HepG2 (cell line): ENCODE measurements around the gene PRCD. TPM values are rescaled to one million over a fixed set of nuclear protein-coding genes. Genes with fewer than 3 reads are reported as not detected.
A peak's percentile ranks its signal among the peaks of the same experiment; 100 is the strongest.

ENCODE experiments used
- AGO2 ChIP-seq: fragments of 200-400 bp; formaldehyde crosslinking; optimal IDR thresholded peaks from 2 replicates; pipeline ENCODE3; 2017; ENCODE audit warnings: mild to moderate bottlenecking, low read depth, low read length, moderate library complexity
- CBX2 ChIP-seq, 2 experiments: fragments of 200-600 bp in 1 of 2; sonication (generic); formaldehyde crosslinking in 1 of 2; IDR thresholded peaks; 2 replicates each; pipeline versions ENCODE4 v1.7.0 to v1.8.1; 2018 to 2022; ENCODE audit warnings: low read depth in 2 of 2, low read length in 1 of 2, mild to moderate bottlenecking in 1 of 2, missing genetic modification reagents in 1 of 2
- TOPORS ChIP-seq: sonication (generic); formaldehyde crosslinking; IDR thresholded peaks from 2 replicates; pipeline ENCODE4 v1.8.0; 2023; ENCODE audit warnings: mild to moderate bottlenecking, missing genetic modification reagents
- ZFYVE20 ChIP-seq: sonication (generic); formaldehyde crosslinking; IDR thresholded peaks from 2 replicates; pipeline ENCODE4 v1.8.0; 2023; ENCODE audit warnings: low read depth, mild to moderate bottlenecking, moderate library complexity, missing genetic modification reagents, borderline replicate concordance
- ZNF3 ChIP-seq: IDR thresholded peaks from 2 replicates; pipeline ENCODE4 v1.7.0; 2017; ENCODE audit warnings: inconsistent platforms
- ZNF329 ChIP-seq: sonication (generic); formaldehyde crosslinking; IDR thresholded peaks from 2 replicates; pipeline ENCODE4 v1.9.0; 2021; ENCODE audit warnings: low read depth, mild to moderate bottlenecking, missing genetic modification reagents
- ZNF430 ChIP-seq: sonication (generic); formaldehyde crosslinking; IDR thresholded peaks from 2 replicates; pipeline ENCODE4 v1.9.0; 2021; ENCODE audit warnings: mild to moderate bottlenecking, missing genetic modification reagents
- ZNF644 ChIP-seq: IDR thresholded peaks from 2 replicates; pipeline ENCODE4 v1.6.1; 2016; ENCODE audit warnings: low read depth
- ZNF709 ChIP-seq: sonication (generic); formaldehyde crosslinking; IDR thresholded peaks from 2 replicates; pipeline ENCODE4 v1.5.0; 2020; ENCODE audit warnings: mild to moderate bottlenecking, missing genetic modification reagents
- ZNF780A ChIP-seq: sonication (generic); formaldehyde crosslinking; IDR thresholded peaks from 2 replicates; pipeline ENCODE4 v1.8.0; 2022; ENCODE audit warnings: mild to moderate bottlenecking, missing genetic modification reagents, moderate library complexity
- ZNF839 ChIP-seq: sonication (generic); formaldehyde crosslinking; IDR thresholded peaks from 2 replicates; pipeline ENCODE4 v1.4.0; 2020; ENCODE audit warnings: missing genetic modification reagents, mild to moderate bottlenecking, borderline replicate concordance
- polyA plus RNA-seq, 8 experiments: library from polyadenylated mRNA; depleted of rRNA in 3 of 8; stranded (reverse) in 7 of 8; unstranded in 1 of 8; fragments of >200 nt; fragmentation: Illumina TruSeq in 4 of 8; extraction: Trizol in 4 of 8; gene quantifications; 2 replicates each; pipeline versions ENCODE4 v1.2.1 to v1.2.3, GENCODE V29; 2011 to 2016; ENCODE audit warnings: low read depth in 4 of 8, missing spikeins in 1 of 8, mixed read lengths in 1 of 8; ENCODE audit not compliant: insufficient read depth in 1 of 8
- total RNA-seq, 5 experiments: library from RNA; depleted of rRNA; stranded (reverse); fragments of >200 nt; fragmentation: Illumina TruSeq; extraction: Trizol; gene quantifications; 2 replicates each; pipeline ENCODE4 v1.2.3, GENCODE V29; 2016; ENCODE audit warnings: low read depth in 1 of 5
- TF ChIP-seq, protein P1 (sequence below): sonication (generic); IDR thresholded peaks from 2 replicates; pipeline ENCODE4 v1.6.1; 2016; ENCODE audit warnings: low read depth, borderline replicate concordance
- TF ChIP-seq, protein P2 (sequence below): sonication (generic); formaldehyde crosslinking; IDR thresholded peaks from 2 replicates; pipeline ENCODE4 v1.5.0; 2020; ENCODE audit warnings: missing genetic modification reagents
- TF ChIP-seq, protein P3 (sequence below): sonication (generic); formaldehyde crosslinking; IDR thresholded peaks from 2 replicates; pipeline ENCODE4 v1.8.0; 2022; ENCODE audit warnings: low read depth, missing genetic modification reagents
- TF ChIP-seq, protein P4 (sequence below): sonication (generic); formaldehyde crosslinking; IDR thresholded peaks from 2 replicates; pipeline ENCODE4 v1.4.0; 2020; ENCODE audit warnings: mild to moderate bottlenecking, missing genetic modification reagents

Gene PRCD
- total and polyA plus RNA-seq, 2 of the 13 experiments (the other 11 are each of a cell fraction or from before 2014, with no cell fraction given): 0.51 TPM; not detected in 1

DNA sequence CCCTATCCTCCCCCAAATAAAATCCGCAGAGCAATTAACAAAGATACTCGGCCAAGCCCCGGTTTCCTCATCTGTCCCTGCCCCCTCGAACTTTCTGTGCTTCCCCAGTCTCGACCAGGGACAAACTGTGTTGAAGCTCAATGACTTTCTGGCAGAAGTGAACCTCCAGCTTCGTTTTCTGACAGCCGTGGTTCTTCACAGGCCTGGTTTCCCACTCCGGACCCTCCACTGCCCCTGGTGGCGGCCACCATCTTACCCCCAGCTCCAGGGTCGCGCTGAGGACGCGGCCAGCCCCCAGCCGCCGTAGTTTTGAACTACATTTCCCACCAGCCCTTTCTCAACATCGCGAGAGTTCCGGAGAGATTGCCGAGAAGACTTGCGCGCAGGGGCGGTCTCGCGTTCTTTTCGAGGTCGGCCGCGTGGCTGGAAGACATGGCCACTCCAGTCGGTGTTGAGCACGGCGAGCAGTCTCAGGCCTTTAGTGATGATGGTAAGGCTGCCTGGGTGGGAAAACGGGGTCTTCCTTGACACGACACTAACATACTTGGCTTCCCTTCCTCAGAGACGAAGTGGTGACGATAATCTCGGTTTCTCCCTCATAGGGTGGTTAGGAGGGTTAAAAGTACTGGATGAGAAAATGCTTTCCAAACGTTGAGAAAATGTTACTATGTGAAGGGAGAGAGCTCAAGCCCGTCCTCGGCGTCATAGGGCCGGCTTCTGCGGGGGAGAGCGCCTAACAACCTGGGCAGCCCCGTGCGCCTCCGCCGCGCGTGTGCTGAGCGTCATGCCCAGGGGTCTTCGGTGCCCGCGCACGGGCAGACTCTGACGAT lies 17.7 kb downstream of the PRCD start (continued):
- TF ChIP-seq AGO2 (peak; percentile 86), ZFYVE20 (CRISPR knock-in tag) (no peak), ZNF780A (CRISPR knock-in tag) (peak; percentile 95; the same call in 1 of the 2 replicates), ZNF644 (CRISPR knock-in tag) (0 out of 2 replicates have a peak, but pooled peaks have one; percentile 7), TOPORS (no peak), CBX2 (IDR thresholded peaks at IDR 0.05; ENCODE audit: low read depth, low read length) (no peak), CBX2 (CRISPR knock-in tag; IDR thresholded peaks at IDR 0.05; ENCODE audit: low read depth) (no peak), ZNF709 (CRISPR knock-in tag) (peak; percentile 78), ZNF839 (CRISPR knock-in tag) (0 out of 2 replicates have a peak, but pooled peaks have one; percentile 30), ZNF430 (peak; percentile 91), ZNF329 (peak; percentile 90; the same call in 1 of the 2 replicates), ZNF3 (CRISPR knock-in tag) (no peak)
- TF ChIP-seq, protein P1, sequence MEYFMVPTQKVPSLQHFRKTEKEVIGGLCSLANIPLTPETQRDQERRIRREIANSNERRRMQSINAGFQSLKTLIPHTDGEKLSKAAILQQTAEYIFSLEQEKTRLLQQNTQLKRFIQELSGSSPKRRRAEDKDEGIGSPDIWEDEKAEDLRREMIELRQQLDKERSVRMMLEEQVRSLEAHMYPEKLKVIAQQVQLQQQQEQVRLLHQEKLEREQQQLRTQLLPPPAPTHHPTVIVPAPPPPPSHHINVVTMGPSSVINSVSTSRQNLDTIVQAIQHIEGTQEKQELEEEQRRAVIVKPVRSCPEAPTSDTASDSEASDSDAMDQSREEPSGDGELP: peak; percentile 61
- TF ChIP-seq, protein P2, sequence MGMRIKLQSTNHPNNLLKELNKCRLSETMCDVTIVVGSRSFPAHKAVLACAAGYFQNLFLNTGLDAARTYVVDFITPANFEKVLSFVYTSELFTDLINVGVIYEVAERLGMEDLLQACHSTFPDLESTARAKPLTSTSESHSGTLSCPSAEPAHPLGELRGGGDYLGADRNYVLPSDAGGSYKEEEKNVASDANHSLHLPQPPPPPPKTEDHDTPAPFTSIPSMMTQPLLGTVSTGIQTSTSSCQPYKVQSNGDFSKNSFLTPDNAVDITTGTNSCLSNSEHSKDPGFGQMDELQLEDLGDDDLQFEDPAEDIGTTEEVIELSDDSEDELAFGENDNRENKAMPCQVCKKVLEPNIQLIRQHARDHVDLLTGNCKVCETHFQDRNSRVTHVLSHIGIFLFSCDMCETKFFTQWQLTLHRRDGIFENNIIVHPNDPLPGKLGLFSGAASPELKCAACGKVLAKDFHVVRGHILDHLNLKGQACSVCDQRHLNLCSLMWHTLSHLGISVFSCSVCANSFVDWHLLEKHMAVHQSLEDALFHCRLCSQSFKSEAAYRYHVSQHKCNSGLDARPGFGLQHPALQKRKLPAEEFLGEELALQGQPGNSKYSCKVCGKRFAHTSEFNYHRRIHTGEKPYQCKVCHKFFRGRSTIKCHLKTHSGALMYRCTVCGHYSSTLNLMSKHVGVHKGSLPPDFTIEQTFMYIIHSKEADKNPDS: no peak
- TF ChIP-seq, protein P3, sequence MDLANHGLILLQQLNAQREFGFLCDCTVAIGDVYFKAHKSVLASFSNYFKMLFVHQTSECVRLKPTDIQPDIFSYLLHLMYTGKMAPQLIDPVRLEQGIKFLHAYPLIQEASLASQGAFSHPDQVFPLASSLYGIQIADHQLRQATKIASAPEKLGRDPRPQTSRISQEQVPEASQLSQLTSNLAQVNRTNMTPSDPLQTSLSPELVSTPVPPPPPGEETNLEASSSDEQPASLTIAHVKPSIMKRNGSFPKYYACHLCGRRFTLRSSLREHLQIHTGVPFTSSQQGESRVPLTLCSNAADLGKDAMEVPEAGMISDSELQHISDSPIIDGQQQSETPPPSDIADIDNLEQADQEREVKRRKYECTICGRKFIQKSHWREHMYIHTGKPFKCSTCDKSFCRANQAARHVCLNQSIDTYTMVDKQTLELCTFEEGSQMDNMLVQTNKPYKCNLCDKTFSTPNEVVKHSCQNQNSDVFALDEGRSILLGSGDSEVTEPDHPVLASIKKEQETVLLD: peak; percentile 80
- TF ChIP-seq, protein P4, sequence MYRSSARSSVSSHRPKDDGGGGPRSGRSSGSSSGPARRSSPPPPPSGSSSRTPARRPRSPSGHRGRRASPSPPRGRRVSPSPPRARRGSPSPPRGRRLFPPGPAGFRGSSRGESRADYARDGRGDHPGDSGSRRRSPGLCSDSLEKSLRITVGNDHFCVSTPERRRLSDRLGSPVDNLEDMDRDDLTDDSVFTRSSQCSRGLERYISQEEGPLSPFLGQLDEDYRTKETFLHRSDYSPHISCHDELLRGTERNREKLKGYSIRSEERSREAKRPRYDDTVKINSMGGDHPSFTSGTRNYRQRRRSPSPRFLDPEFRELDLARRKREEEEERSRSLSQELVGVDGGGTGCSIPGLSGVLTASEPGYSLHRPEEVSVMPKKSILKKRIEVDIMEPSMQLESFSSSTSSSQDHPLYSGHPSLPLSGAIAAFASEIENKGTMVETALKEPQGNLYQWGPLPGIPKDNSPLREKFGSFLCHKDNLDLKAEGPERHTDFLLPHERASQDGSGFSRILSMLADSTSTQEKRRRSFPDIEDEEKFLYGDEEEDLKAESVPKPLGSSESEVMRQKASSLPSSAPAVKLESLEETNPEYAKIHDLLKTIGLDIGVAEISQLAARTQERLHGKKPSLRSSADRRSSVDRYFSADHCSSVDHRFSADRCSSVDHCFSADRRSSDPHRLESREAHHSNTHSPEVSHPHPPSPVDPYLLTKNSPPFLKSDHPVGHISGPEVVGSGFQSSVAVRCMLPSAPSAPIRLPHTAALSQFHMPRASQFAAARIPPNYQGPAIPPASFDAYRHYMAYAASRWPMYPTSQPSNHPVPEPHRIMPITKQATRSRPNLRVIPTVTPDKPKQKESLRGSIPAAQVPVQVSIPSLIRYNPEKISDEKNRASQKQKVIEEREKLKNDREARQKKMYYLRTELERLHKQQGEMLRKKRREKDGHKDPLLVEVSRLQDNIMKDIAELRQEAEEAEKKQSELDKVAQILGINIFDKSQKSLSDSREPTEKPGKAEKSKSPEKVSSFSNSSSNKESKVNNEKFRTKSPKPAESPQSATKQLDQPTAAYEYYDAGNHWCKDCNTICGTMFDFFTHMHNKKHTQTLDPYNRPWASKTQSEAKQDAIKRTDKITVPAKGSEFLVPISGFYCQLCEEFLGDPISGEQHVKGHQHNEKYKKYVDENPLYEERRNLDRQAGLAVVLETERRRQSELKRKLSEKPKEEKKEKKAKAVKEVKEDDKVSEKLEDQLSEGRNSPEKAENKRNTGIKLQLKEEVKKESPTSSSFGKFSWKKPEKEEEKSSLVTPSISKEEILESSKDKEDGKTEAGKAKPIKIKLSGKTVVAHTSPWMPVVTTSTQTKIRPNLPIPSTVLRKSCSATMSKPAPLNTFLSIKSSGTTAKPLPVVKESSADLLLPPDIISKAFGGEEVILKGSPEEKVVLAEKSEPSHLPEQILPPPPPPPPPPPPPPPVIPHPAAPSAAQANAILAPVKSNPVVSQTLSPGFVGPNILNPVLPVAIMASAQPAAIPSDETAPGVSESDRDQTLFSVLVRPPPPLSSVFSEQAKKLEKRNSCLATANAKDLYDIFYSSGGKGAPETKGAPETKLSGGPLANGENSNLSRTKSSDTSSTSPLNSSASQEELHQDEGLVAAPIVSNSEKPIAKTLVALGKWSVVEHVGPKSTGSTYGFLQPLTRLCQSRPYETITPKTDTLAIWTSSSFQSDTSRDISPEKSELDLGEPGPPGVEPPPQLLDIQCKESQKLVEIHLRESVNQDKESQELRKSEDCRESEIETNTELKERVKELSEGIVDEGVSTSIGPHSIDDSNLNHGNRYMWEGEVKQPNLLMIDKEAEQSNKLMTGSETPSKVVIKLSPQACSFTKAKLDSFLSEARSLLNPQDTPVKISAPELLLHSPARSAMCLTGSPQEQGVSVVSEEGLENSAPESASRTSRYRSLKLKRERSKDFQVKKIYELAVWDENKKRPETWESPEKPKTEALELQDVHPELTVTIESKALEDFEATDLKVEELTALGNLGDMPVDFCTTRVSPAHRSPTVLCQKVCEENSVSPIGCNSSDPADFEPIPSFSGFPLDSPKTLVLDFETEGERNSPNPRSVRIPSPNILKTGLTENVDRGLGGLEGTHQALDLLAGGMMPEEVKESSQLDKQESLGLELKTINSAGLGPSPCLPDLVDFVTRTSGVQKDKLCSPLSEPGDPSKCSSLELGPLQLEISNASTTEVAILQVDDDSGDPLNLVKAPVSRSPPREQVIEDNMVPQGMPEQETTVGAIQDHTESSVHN (CRISPR knock-in tag): peak; percentile 67; the same call in 1 of the 2 replicates
